HG02588 (cell line): ENCODE data around the gene ZWILCH.
A peak's percentile ranks its signal among the peaks of the same experiment; 100 is the strongest.
"Not testable (repeated sequence)": the region's sequence is repeated elsewhere in the genome, so short reads cannot be mapped to it uniquely, and the experiment has no call there.

Experiments used
- ATAC-seq: cut with Tn5 transposase; IDR thresholded peaks from one replicate; pipeline ENCODE4 v1.9.1; 2021; ENCODE audit warnings: mild to moderate bottlenecking, moderate library complexity; ENCODE audit not compliant: unreplicated experiment

The ZWILCH gene

GRCh38 chr15:66486887-66487286 lies 18.2 kb upstream of the ZWILCH start:
- no peak for ATAC-seq

GRCh38 chr15:66488525-66488924 lies 16.6 kb upstream of the ZWILCH start:
- no peak for ATAC-seq

GRCh38 chr15:66489179-66489791 lies 15.8 kb upstream of the ZWILCH start:
- no peak for ATAC-seq

GRCh38 chr15:66491846-66492245 lies 13.3 kb upstream of the ZWILCH start:
- no peak for ATAC-seq

GRCh38 chr15:66494262-66494661 lies 10.9 kb upstream of the ZWILCH start:
- no peak for ATAC-seq

- peak; percentile 21 for ATAC-seq
Observed at GRCh38 chr15:66496951-66497501, 8.1 kb upstream of the ZWILCH start.

- ATAC-seq: peak; percentile 83
Observed at GRCh38 chr15:66497502-66498455, 7.3 kb upstream of the ZWILCH start, which contains the start of gene SNAPC5. SNAPC5 (minus strand) TSS chr15:66497762; CDS start chr15:66497731, 31 bp downstream.

- ATAC-seq: no peak
Observed at GRCh38 chr15:66498501-66499386, 6.4 kb upstream of the ZWILCH start.

- ATAC-seq: not testable (repeated sequence)
Observed at GRCh38 chr15:66500346-66500745, 4.8 kb upstream of the ZWILCH start.

- ATAC-seq: no peak
Observed at GRCh38 chr15:66502491-66502890, 2.6 kb upstream of the ZWILCH start.

GRCh38 chr15:66503041-66503648 lies 2.0 kb upstream of the ZWILCH start:
- ATAC-seq: not testable (repeated sequence)

- no peak for ATAC-seq
Observed at GRCh38 chr15:66503780-66504562, 1.2 kb upstream of the ZWILCH start.

GRCh38 chr15:66505430-66505811 lies 295 bp downstream of the ZWILCH start:
- peak; percentile 7 for ATAC-seq

- no peak for ATAC-seq
Observed at GRCh38 chr15:66505818-66506217, 692 bp downstream of the ZWILCH start.

GRCh38 chr15:66508293-66508883 lies 3.3 kb downstream of the ZWILCH start:
- no peak for ATAC-seq

- no peak for ATAC-seq
Observed at GRCh38 chr15:66514586-66514985, 9.5 kb downstream of the ZWILCH start.

GRCh38 chr15:66515901-66516322 lies 10.8 kb downstream of the ZWILCH start:
- ATAC-seq: no peak

- no peak for ATAC-seq
Observed at GRCh38 chr15:66523926-66524325, 18.8 kb downstream of the ZWILCH start.

GRCh38 chr15:66524838-66525237 lies 19.7 kb downstream of the ZWILCH start:
- ATAC-seq: no peak
